Measurements from ENCODE around the gene ZNF774. TPM values are rescaled to one million over a fixed set of nuclear protein-coding genes. Genes with fewer than 3 reads are reported as not detected.

Gene ZNF774
- total and polyA plus RNA-seq, 2 of the 8 experiments (the other 6 are each of a cell fraction or from before 2014, with no cell fraction given), result 0.82 to 2.6 TPM

GRCh38 chr15:90348456-90348855 is 3.6 kb upstream of the ZNF774 start:
- no peak overlapping the region for H2AK5ac ChIP-seq (ENCODE audit: low read depth, low read length)
- ChIA-PET CTCF (ENCODE audit: partially characterized antibody) (interaction anchor here (0.6 to 2.3 kb wide), 3 partner anchors 29 to 75 kb away, joined by 3 to 10 read pairs (median 3); no protein-coding TSS in a partner anchor), POLR2A (ENCODE audit: partially characterized antibody) (interaction anchor here (1.5 kb wide), 1 partner anchor 77 kb away, joined by 3 read pairs; no protein-coding TSS in a partner anchor)
- no peak overlapping the region for H2BK12ac ChIP-seq (ENCODE audit: low read depth, low read length)
- no peak overlapping the region for H3K18ac ChIP-seq (ENCODE audit: extremely low read depth, low read length)
- no peak overlapping the region for H4K5ac ChIP-seq (ENCODE audit: insufficient read length, low read depth, low read length)
- H3K9me3 ChIP-seq (ENCODE audit: insufficient read depth in 2 of 2, low read depth in 1 of 2, low read length in 1 of 2), result no peaks in the 10 kb centered on the region
- H2AFZ ChIP-seq (ENCODE audit: low read length), result no peak overlapping the region
- H2BK20ac ChIP-seq (ENCODE audit: low read length), result no peak overlapping the region
- no peaks in the 10 kb centered on the region for H3K79me1 ChIP-seq (ENCODE audit: low read depth, low read length)
- H3K23me2 ChIP-seq (ENCODE audit: low read depth, low read length), result peaks cover 8% of the 10 kb centered on the region; the same call in 1 of the 2 replicates
- no peak overlapping the region for H3K56ac ChIP-seq (replicated peaks; ENCODE audit: insufficient read length, low read depth, low read length)
- H2BK15ac ChIP-seq (ENCODE audit: low read length), result no peak overlapping the region
- FAIRE-seq (no peak), DNase-seq (ENCODE audit: low read depth in 1 of 2, low spot score in 2 of 2) (no peak)
- no peaks in the 10 kb centered on the region for H3K79me2 ChIP-seq (ENCODE audit: control insufficient read depth in 1 of 2, insufficient read depth in 2 of 2, low read length in 2 of 2)
- H3K4me2 ChIP-seq (ENCODE audit: insufficient read depth in 1 of 2, low read depth in 2 of 2, low read length in 2 of 2), result no peak overlapping the region
- no peak overlapping the region for H3K4me3 ChIP-seq (ENCODE audit: extremely low read depth in 1 of 4, insufficient read depth in 2 of 4, low read depth in 3 of 4, low read length in 4 of 4)
- no peaks in the 10 kb centered on the region for H3K36me3 ChIP-seq (ENCODE audit: control insufficient read depth in 2 of 4, insufficient read depth in 4 of 4, low read length in 3 of 4)
- H3K14ac ChIP-seq (ENCODE audit: insufficient read length), result no peak overlapping the region
- H4K20me1 ChIP-seq (replicated peaks in 1 of 2; ENCODE audit: control insufficient read depth in 1 of 2, insufficient read depth in 2 of 2, low read length in 2 of 2), result no peaks in the 10 kb centered on the region
- no peak overlapping the region for H3K23ac ChIP-seq (ENCODE audit: insufficient read length)
- no peak overlapping the region for H3K9ac ChIP-seq (replicated peaks in 1 of 4; ENCODE audit: extremely low read depth in 1 of 4, low read depth in 3 of 4, low read length in 3 of 4)
- TF ChIP-seq ATF3 (IDR thresholded peaks at IDR 0.05; ENCODE audit: insufficient read depth, low read depth, low read length), result no peak
- no peak overlapping the region for H3K4ac ChIP-seq (replicated peaks; ENCODE audit: insufficient read length, low read depth, low read length)
- 91% methylated on average over 4 of the region's 6 CpGs; no CpG with 5 or more reads in 1 of the 2 experiments for WGBS, 2 experiments (ENCODE audit: extremely low coverage in 1 of 2, insufficient coverage in 1 of 2, insufficient read length in 1 of 2, insufficient replicate concordance in 2 of 2, low coverage in 1 of 2, low lambda C conversion rate in 2 of 2, missing lambda C conversion rate in 1 of 2)
- H3K27me3 ChIP-seq (replicated peaks in 1 of 4; ENCODE audit: control insufficient read depth in 3 of 4, extremely low read depth in 1 of 4, insufficient read depth in 3 of 4, low read length in 3 of 4), result no peaks in the 10 kb centered on the region
- H4K91ac ChIP-seq (replicated peaks; ENCODE audit: insufficient read length, low read length), result no peak overlapping the region
- H2BK5ac ChIP-seq (ENCODE audit: low read depth, low read length), result no peak overlapping the region
- no peak overlapping the region for H4K8ac ChIP-seq (ENCODE audit: extremely low read depth, insufficient read depth, low read length)
- H3K4me1 ChIP-seq (replicated peaks in 1 of 4; ENCODE audit: control insufficient read depth in 3 of 4, insufficient read depth in 4 of 4, low read length in 3 of 4), result no peaks in the 10 kb centered on the region; a peak in 1 of 7 replicates
- H2BK120ac ChIP-seq (replicated peaks; ENCODE audit: low read depth, low read length), result no peak overlapping the region
- H3K27ac ChIP-seq (ENCODE audit: low read depth, low read length), result no peak overlapping the region

Data from H1 (cell line).